ENCODE results near the gene SMIM3. TPM values are rescaled to one million over a fixed set of nuclear protein-coding genes. Genes with fewer than 3 reads are reported as not detected.

The SMIM3 gene
- total and polyA plus RNA-seq, 2 of the 13 experiments (the other 11 are each of a cell fraction or from before 2014, with no cell fraction given), result 11.6 to 96.7 TPM

DNA sequence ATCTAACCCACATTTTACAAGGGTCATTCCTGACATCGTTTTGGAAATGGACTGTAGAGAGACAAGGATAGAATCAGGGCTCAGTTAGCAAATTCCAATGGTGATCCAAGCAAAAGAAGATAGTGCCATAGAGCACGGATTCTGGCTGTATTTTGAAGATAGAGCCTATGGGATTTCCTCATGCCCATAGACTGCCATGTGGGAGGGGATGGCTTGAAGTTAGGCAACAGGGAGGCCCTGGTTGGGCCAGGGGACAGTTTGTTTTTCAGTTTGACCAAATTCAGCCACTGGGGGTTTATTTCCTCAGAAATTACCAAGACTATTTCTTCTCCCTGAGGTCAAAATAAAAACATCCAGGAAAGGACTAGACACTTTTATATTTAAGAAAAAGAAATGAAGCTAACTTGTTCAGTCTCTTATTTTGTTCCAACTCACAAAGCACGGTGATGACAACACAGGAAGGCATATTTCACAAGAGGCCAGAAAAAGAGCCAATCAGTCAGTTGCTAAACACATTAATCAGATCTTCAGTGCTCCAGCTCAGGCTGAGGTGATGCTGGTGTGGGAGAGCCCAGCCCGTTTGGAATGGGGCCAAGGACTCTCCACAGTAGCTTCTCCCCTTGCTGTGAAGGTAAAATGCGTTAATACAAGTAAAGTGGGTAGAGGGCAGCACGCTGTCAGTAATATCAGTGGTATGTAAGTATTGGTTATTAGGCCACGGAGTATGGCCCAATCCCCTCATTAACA, 15.4 kb upstream of the SMIM3 start (continued):
- TF ChIP-seq, protein P1, sequence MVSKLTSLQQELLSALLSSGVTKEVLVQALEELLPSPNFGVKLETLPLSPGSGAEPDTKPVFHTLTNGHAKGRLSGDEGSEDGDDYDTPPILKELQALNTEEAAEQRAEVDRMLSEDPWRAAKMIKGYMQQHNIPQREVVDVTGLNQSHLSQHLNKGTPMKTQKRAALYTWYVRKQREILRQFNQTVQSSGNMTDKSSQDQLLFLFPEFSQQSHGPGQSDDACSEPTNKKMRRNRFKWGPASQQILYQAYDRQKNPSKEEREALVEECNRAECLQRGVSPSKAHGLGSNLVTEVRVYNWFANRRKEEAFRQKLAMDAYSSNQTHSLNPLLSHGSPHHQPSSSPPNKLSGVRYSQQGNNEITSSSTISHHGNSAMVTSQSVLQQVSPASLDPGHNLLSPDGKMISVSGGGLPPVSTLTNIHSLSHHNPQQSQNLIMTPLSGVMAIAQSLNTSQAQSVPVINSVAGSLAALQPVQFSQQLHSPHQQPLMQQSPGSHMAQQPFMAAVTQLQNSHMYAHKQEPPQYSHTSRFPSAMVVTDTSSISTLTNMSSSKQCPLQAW (CRISPR knock-in tag; IDR thresholded peaks at IDR 0.05), result no peak
- TF ChIP-seq ZNF773 (CRISPR knock-in tag; IDR thresholded peaks at IDR 0.05; ENCODE audit: borderline replicate concordance) (no peak), ZNF678 (CRISPR knock-in tag; IDR thresholded peaks at IDR 0.05) (no peak), MLXIP (CRISPR knock-in tag; IDR thresholded peaks at IDR 0.05; ENCODE audit: borderline replicate concordance) (no peak), ZNF740 (CRISPR knock-in tag; IDR thresholded peaks at IDR 0.05) (no peak), ZNF672 (CRISPR knock-in tag; IDR thresholded peaks at IDR 0.05) (no peak), KMT2A (CRISPR knock-in tag; IDR thresholded peaks at IDR 0.05) (no peak), IKZF5 (CRISPR knock-in tag; IDR thresholded peaks at IDR 0.05) (no peak), TCF12 (IDR thresholded peaks at IDR 0.05) (no peak), TCF12 (CRISPR knock-in tag; IDR thresholded peaks at IDR 0.05) (no peak), YEATS2 (CRISPR knock-in tag; IDR thresholded peaks at IDR 0.05; ENCODE audit: borderline replicate concordance) (0 out of 2 replicates have a peak, but pooled peaks have one; percentile 15), ZNF335 (CRISPR knock-in tag; IDR thresholded peaks at IDR 0.05) (no peak), ZNF292 (CRISPR knock-in tag; IDR thresholded peaks at IDR 0.05; ENCODE audit: borderline replicate concordance, low read depth) (no peak), DMTF1 (CRISPR knock-in tag; IDR thresholded peaks at IDR 0.05) (no peak), HOXA5 (CRISPR knock-in tag; IDR thresholded peaks at IDR 0.05) (peak; percentile 91), SRY (CRISPR knock-in tag; IDR thresholded peaks at IDR 0.05) (no peak), MTERF4 (CRISPR knock-in tag; IDR thresholded peaks at IDR 0.05) (no peak)
- TF ChIP-seq, protein P2, sequence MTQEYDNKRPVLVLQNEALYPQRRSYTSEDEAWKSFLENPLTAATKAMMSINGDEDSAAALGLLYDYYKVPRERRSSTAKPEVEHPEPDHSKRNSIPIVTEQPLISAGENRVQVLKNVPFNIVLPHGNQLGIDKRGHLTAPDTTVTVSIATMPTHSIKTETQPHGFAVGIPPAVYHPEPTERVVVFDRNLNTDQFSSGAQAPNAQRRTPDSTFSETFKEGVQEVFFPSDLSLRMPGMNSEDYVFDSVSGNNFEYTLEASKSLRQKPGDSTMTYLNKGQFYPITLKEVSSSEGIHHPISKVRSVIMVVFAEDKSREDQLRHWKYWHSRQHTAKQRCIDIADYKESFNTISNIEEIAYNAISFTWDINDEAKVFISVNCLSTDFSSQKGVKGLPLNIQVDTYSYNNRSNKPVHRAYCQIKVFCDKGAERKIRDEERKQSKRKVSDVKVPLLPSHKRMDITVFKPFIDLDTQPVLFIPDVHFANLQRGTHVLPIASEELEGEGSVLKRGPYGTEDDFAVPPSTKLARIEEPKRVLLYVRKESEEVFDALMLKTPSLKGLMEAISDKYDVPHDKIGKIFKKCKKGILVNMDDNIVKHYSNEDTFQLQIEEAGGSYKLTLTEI (CRISPR knock-in tag; conservative IDR thresholded peaks at IDR 0.05), result no peak

All from HepG2 (cell line).